NCI-H1105 (cell line): Measurements from ENCODE around the gene PRDM11.
A peak's percentile ranks its signal among the peaks of the same experiment; 100 is the strongest.

Experiments
- DNase-seq: peaks from one replicate; lab custom pipeline; 2025; lab: John Stamatoyannopoulos, UW

PRDM11 gene

DNA sequence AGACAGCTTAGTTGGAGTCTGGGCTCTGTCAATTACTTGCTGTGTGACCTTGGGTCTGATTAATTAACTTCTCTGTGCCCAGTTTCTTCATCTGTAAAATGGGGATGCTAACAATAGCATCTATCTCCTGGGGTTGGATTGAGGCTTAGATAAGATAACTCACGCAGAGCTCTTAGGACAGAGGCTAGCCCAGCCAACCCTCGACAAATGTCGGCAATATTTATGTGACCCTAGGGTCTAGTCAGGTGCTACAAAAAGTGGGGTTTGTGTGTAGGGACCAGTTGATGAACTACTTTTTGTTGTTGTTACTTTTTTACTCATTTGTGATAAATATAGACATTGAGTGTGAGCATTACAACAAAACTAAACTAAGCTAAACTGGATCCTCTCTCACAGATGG is 117.3 kb downstream of the PRDM11 start:
- no peak for DNase-seq

DNA sequence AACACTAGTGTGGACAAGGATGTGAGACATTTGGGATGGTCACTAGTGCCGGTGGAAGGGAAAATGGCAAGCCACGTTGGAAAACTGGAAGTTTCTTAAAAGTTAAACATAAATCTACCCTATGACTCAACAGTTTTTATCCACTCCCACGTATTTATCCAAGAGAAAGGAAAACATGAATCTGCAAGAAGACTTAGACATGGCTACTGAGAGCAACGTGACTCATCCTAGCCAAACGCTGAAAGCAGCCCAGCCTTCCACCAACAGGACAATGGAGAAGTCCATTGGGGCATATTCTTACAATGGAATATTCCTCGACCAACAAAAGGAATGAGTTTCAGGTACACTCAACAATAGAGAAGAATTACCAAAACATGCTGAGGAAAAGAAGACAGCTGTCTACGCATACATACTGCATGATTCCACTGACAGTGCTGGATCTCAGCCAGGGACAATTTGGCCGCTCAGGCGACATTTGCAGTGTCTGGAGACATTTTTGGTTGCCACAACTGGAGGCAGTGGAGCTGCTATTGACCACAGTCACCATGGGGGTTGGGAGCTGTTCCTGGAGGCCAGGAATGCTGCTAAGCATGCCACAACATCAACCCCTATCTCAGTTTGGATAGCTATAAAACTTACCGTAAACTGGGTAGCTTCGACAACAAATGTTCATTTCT is 118.5 kb downstream of the PRDM11 start:
- DNase-seq: no peak

DNA sequence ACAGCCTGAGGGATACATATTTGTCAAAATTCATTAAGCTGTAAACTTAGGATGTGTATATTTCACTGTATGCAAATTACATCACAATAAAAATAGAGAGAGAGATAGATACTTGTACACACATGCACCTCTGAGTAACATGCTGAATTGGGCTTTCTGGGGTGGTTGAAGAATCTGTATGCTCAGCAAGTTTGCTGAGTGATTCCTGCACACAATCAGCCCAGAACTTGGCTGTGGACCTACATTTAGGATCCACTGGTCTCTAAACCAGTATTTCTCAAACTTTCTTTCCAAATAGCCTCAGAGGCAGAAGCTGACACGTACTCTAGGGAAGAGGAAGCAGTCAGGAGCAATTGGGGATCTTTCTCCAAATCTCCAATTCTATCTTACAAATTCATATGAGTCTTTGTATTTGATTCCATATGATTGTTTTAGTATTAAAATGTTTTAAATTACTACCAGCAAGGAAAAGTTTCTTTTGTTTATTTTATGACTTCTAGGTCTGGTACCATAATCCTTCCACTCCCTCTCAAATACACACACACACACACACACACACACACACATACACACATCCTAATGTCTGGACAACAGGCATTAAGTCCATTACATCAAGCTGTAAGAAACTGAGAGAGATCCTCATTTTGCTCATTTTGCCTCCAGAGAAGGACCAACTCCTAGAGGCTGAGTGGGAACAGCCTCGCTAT is 119.7 kb downstream of the PRDM11 start:
- DNase-seq: no peak

DNA sequence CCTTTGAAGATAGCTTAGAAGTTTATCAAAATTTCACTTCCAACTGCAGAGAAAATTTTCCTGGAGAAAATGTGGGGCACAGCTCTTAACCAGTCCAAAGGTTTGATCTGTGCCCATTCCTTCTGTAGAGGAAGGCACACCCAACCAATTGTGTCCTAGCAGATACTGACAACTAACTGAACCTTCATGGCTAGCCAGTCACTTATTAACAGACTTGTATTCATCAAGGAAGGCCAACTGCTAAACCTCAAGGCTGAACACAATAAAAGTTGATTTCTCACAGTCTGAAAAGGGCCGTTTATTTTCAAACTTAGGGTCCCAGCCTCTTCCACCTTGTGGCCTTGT is 120.2 kb downstream of the PRDM11 start:
- no peak for DNase-seq

DNA sequence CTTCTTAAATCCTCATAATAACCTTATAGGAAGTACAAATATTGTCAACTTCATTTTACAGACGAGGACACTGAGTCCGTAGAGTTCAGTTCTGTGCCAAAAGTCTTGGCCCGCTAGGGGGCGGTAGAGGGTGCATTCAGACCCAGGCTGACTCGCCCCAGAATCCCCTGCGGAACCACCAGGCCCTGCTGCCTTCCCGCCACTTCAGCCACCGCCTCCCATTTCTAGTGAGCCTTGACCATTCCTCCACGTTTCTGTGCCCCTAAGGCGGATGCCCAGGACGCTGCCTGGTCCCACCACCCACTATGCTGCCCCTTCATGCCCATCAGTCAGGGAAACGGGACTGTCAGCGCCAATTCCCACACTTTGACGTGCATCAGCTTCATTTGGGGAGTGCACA is 120.6 kb downstream of the PRDM11 start:
- DNase-seq: no peak

DNA sequence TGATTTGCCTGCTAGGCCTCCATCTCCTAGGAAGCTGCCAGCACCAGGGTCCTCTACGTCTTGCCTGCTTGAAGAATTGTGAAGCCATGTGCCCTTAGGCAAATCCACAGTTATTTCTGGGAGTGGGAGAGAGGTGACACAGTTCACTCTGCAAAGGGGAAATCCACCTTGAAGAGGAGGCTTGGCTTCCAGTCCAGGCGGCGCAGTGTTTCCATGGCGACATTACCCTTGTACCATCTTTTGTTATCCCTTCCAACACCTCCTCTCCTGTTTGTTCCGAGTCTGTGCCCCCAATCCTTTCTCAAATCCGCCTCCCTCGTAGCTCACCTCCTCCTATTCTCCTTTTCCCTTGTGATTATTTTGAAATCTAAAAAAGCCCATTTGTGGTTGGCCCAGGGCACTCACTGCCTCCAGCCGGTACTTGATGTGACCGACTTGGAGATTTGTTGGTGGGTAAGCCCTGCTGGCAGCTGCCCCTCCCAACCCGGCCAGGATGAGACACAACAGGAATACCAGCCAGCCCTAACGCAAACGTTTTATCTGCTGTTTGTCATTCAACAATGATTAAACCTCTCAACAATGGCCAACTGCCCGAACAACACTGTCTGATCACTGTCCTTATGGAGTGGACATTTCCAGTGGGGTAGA is 121.3 kb downstream of the PRDM11 start:
- DNase-seq: no peak

DNA sequence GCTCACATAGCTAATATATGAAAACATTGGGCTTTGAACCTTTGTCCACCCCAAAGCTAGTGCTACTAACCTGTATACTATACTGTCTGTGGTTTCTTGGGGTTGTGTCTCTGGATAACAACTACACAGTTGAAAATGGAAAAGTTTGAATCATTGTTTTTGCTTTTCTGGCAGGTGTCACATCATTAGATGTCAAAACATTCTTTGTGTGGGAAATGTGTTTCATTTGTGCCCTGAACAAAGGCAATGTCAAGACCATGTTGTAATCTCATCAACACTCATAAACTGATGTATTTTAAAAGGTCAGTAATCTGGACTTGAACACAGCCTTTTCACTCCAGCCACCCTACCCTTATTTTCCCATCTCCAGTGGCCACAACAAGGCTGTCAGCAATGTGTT is 123.2 kb downstream of the PRDM11 start:
- DNase-seq: no peak

DNA sequence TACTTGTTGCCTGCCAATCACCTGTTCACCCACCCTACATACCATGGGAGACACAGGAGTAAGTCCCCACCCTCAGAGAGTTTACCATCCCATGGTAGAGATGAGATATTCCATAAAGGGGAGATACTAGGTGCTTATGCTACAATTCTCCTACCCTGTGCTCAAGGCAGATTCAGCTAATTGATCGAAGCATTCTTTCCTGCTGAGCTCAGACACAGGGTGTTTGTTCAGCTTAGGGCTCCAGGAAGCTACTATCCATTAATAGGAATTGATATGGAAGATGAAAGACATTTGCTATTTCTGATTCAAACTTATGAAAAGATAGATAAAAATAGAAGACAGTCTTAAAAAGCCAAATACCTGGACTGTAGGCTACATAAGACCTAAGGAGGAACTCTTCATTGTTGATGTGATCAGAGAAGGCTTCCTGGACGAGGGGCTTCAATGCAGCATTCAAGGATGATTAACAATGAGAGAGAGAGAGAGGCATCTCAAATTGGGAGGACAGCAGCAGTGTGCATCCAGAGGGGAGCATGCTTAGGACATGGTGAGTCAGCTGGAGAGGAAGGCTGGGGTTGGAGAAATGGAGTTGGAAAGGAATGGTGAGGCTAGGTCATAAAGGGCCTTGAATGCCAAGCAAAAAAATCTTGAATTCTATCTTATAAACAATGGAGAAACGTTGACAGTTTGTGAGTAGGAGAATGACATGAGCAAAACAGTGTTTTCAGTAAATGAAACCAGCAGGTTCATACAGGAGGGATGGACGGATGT is 124.7 kb downstream of the PRDM11 start:
- no peak for DNase-seq

DNA sequence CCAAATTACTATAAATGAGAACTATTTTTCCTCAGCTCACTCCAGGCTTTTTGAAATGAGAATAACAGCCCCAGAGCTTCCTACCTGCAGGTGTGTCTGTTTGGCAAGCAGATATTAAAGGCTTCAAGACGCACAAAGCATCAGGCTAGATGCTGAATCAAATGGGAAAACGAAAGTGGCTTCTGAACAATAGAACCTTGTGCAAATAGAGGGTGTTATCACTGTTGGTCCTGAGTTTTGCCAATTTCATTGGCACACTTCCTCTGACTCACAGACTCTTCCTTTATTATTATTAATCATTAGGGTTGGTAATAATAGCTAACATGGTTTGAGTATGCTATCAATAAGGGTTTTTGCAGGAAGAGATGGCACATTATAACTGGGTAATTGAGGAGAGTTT is 126.3 kb downstream of the PRDM11 start:
- DNase-seq: peak; percentile 58

DNA sequence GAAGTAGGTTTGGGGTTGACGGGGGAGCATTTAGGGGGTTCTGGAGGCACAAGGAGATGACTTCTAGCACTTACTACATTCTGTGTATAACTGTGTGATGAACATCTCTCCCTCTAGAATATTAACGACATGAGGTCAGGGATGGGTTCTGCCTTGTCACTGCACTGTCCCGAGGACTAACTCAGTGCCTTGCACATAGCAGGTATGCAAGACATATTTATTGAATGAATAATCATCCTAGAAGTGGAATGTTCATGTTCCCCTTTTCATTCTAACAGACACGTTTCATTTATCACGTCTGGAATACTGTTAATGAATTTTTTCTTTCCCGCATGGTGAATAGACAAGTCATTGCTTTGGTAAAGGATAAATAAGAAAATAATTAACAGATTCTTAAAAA is 127.1 kb downstream of the PRDM11 start:
- DNase-seq: no peak

DNA sequence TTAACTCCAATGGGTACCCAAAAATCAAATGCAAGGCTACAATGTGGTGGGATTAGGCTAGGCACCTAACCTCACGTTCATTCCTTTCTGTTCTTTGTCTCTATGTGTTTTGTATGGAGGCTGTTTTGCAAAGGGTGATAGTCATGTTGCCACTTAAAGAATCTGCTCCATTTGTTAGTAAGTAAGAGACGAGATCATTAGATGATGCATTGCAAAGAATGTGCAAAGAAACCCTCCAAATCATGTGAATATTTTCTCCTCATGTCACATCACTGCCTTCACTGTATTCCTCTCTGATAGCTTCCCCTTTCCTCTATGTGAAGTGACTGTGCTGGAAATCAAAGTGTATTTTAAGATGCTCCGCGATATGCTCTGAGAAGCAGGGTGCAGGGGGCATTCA is 127.8 kb downstream of the PRDM11 start:
- no peak for DNase-seq

DNA sequence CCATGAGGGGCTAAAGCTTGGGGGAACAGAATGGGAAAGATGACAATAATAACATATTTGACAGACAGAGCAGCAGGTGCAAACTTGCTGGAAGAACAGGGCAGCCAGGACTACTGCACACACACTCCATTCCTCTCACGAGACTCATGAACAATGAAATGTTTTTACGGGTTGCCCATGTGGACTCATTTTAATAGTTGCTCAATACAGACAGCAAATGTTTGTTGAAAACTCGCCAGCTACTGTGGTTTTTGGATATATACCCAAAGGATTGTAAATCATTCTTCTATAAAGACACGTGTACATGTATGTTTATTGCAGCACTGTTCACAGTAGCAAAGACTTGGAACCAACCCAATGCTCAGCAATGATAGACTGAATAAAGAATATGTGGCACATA is 129.4 kb downstream of the PRDM11 start:
- DNase-seq: no peak

DNA sequence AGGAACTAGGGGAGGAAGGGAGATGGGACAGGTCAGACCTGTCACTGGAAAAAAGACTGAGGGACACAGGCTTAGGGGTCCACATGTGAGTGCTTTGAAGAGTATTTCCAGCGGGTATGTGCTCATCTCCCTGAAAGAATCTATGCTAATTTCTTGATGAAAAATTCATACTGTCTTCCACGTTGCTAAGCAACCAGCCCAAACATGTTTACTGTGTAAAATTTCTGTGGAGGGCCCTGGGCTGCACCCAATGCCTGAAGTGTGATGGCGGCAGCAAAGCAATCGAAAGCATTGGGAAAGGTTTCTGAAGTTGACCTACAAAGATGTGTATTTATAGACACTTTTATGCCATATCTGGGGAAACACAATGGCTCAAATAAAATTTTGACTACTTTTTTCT is 132.3 kb downstream of the PRDM11 start:
- DNase-seq: peak; percentile 3

DNA sequence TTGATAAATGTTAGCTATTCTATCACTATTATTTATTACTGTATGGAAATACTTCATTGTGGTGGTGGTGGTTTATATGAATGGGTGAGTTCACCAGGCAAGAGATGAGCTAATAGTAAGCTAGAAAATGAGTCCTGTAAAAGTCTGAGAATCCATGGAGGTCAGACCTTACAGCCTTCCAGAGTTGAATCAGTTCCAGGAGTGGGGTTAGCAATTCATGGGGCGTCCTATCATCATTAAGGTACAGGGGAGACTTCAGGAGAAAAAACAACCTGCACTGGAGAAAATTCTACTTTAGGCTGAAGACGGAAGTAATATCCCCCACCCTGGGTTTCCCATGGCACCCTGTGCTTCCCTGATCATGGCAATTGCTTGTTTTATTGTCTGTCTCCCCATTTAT is 133.2 kb downstream of the PRDM11 start:
- no peak for DNase-seq

DNA sequence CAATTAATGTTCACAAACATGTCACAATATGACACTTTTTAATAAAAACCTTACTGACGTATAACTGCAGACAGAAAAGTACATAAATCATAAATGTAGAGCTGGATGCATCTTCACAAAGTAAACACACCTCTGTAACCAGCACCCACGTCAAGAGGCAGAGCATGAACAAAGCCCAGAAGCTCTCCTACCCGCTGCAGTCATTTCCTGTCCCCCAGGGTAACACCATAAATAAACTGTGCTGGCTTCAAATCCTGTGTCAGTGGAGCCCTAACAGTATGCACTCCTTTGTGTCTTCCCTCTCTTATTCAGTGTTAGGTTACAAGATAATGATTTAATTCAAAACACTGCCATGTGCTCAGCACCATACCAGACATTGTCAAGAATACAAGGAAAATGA is 134.0 kb downstream of the PRDM11 start:
- no peak for DNase-seq

DNA sequence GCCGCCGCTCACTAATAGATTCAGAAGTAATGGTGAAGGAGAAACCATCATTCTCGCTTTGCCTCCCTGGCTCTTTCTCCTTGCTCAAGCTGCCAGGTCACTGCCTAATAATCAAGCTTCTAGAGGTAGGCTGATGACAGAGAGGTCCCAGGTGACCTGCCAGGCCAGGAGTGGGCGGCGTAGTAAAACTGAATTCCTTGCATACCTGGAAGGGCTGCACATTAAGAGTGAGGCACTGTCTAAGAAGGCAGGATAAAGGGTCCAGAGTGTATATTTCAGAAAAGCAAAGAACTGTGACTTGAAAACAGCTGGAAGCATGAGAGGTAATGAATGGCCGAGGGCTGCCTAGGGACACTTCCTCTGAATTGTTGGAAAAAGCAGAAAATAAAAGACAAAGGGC is 135.6 kb downstream of the PRDM11 start:
- DNase-seq: no peak
